GM12892 (cell line): ENCODE measurements around the gene CHD9NB.

Experiments used
- DNase-seq: peaks from one replicate; pipeline ENCODE4 v3.0.0; 2011; ENCODE audit not compliant: insufficient read length
- FAIRE-seq: peaks from 2 replicates; lab custom pipeline; 2011; peaks lifted over from hg19 to GRCh38; lab: Jason Lieb, UNC
- POLR2A ChIP-seq: IDR thresholded peaks from 2 replicates; pipeline ENCODE4 v1.6.1; 2011; ENCODE audit warnings: low read depth, low read length, control low read depth
- POLR2AphosphoS5 ChIP-seq: IDR thresholded peaks from 2 replicates; pipeline ENCODE4 v1.6.1; 2011; ENCODE audit warnings: low read depth, low read length, control low read depth
- TAF1 ChIP-seq: IDR thresholded peaks from 2 replicates; pipeline ENCODE4 v1.6.1; 2011; ENCODE audit warnings: low read depth, mild to moderate bottlenecking, control low read depth, low read length, borderline replicate concordance

Gene CHD9NB

DNA sequence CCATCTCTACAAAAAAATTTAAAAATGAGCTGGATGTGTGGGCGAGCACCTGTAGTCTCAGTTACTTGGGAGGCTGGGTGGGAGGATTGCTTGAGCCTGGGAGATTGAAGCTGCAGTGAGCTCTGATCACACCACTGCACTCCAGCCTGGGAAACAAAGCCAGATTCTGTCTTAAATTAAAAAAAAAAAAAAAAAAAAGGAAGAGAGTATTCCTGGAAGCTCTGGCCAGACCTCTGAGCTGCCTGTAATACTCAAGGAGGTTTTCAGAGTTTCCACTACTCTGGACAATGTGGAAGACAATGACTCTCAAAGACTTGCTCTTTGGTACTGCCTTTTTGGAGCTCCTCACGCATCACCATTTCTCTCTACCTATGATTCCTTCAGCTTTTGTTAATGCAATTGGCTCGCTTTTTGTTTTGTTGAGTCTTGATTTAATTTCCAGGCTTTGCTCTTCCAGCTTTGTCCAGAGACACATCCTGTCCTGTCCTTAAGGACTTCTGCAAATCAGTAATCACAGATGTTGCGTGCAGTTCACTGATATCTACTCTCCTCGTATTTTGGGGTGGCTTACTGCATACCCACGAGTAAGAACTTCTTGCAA lies 12.9 kb upstream of the CHD9NB start:
- TF ChIP-seq TAF1 (no peak), POLR2A (no peak), POLR2AphosphoS5 (no peak)
- FAIRE-seq (no peak), DNase-seq (no peak)

DNA sequence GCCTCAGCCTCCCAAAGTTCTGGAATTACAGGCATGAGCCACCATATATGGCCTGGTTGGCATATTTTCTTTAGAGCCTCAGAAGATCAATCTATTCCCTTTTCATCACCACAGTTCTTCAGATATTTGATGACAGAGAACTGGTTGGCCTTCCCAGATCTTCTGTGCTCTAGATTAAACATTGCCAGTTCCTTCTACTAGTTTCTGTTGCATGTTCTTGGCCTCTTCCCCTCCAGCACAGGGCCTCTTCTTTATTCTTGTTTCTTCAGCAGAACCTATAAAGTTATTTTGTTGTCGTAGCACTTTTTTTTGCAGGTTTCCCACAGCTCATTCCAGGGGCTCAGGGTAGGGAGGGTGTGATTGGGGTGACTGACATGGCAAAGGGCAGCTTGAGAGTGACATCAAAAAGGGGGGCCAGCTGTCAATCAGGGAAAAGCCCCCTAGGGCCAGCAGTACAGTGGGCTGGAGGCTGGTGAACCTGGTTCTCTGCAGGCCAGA lies 11.4 kb upstream of the CHD9NB start:
- TF ChIP-seq TAF1 (no peak), POLR2A (no peak), POLR2AphosphoS5 (no peak)

DNA sequence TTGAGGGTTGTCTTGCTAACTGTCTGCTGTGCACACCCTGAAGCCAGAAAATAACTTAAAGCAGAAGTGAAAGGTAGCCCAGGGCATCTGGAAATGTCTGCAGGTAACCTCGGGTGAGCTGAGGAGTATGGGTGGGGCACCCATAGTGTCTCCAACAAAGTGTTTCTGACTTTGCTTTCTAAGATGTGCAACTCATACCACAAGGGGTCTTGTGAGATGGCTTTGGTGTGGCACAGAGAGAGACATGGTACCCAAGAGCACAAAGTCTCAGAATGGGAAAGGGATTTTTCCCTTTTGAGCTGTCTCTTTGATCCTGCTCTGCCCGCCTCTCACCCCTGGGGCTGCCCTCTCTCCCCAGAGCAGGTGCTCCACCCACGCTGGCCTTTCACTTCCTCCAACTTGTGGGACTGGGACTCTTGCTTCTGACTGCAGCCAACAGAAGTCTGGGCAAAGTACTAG lies 9.0 kb upstream of the CHD9NB start:
- TF ChIP-seq POLR2AphosphoS5 (peak; percentile 60; the same call in 1 of the 2 replicates), POLR2A (0 out of 2 replicates have a peak, but pooled peaks have one; percentile 5), TAF1 (no peak)
- DNase-seq: no peak
- peak; percentile 87 for FAIRE-seq

More for the DNA sequence above, 11.4 kb upstream of the CHD9NB start:
- FAIRE-seq (no peak), DNase-seq (no peak)

DNA sequence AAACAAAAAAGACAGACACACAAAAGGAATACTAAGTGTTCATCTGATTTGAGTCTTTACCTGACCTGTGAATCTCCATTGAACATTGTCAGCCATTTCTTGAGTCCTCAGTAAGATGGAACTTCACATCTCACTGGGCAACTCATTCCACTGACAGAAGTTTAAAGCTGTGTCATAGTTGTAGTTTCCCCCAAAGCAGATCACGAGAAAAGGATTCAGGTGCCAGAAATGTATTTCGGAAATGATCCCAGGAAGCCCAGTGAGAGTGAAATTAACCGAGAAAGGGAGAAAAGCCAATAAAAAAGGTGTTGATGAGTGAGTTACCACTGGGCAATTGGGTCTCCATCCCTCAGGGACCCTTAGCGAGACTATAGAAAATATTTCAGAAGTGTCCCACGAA lies 8.6 kb upstream of the CHD9NB start:
- DNase-seq (no peak), FAIRE-seq (no peak)
- TF ChIP-seq TAF1: no peak
- TF ChIP-seq POLR2A: no peak
- TF ChIP-seq POLR2AphosphoS5: no peak

DNA sequence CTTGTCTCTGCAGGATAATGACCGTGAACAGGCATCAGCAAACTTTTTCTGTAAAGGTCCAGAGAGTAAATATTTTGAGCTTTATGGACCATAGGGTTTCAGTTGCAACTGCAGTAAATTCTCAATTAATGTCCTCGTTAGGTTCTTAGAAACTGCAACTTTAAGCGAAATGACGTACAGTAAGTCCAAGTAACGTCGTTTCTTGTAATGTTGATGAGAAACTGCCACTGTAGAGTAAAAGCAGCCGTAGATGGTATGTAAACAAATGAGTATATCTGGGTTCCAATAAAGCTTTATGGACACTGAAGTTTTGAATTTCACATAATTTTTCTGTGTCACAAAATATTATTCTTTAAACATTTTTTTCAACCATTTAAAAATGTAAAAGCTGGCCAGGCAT lies 7.0 kb upstream of the CHD9NB start:
- no peak for FAIRE-seq
- TF ChIP-seq TAF1 (no peak), POLR2AphosphoS5 (no peak), POLR2A (no peak)
- DNase-seq: no peak

DNA sequence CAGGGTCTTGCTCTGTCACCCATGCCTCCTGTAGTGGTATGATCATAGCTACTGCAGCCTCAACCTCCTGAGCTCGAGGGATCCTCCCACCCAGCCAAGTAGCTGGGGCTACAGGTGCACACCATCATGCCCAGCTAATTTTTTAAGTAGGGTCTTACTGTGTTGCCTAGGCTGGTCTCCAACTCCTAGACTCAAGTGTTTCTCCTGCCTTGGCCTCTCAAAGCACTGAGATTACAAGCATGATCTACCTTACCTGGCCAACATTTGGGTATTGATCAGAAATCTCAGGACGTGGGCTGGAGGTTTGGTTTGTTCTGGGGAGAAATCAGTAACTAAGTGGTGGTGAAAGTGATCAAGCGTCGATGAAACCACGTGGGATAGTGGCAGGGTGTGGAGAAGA lies 6.2 kb upstream of the CHD9NB start:
- TF ChIP-seq POLR2A: no peak
- no peak for TF ChIP-seq POLR2AphosphoS5
- no peak for TF ChIP-seq TAF1
- DNase-seq (no peak), FAIRE-seq (no peak)

DNA sequence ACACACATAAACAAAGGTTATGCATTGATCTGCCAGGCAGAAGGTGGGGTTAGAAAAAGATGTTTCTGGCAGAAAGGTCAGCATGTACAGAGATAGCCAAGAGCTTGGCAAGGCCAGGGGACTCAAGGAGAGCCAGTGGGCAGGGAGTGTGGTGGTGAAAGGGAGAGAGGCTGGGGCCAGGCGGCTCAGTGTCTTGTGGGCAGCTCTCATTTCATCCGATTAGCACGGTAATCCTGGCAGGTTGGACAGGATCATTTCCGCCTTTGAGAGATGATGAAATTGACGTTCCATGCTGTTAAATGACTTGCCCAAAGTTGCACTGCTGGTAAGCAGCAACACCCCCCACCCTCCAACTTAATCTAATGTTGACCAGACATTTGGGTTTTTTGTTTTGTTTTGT lies 5.7 kb upstream of the CHD9NB start:
- DNase-seq: no peak
- FAIRE-seq: no peak
- TF ChIP-seq POLR2A (no peak), TAF1 (no peak), POLR2AphosphoS5 (no peak)

DNA sequence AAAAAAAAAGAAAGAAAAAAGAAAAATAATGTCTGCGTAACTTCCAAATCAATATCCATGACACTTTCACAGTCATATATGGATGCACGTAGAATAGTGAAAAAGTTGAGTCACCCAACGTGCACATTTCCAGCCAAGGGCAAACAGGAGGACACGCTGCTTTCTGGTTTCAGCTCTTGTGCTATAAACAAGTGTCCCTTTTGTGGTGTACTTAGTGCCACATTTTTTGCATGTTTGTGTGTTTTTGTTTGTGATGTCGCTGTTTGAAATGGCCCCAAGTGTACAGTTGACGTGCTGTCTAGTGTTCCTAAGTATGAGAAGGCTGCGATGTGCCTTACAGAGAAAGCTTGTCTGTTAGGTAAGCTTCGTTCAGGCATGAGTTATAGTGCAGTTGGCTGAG lies 5.0 kb upstream of the CHD9NB start:
- no peak for DNase-seq
- FAIRE-seq: no peak
- TF ChIP-seq TAF1: no peak
- no peak for TF ChIP-seq POLR2AphosphoS5
- TF ChIP-seq POLR2A: no peak

DNA sequence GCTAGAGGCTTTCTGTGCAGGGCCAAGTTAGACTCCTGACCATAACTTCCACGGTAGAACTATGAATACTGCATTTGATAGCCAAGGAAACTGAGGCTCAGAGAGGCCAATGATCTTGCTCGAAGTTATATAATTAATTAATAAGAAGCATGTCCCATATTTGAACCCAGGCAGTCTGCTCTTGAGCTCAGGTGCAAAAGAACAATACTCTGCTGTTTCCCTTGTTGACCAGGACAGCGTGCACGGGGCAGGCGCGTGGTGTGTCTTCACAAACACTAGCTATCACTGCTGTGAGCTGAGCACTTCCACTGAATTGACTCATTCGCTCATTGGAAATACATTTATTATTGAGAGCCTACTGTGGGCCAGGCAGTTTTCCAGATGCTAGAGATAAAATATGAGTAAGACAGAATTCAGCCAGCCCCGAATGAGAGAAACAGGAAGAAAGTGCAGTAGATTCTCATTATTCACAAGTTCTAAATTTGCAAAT lies 3.7 kb upstream of the CHD9NB start:
- DNase-seq (no peak), FAIRE-seq (no peak)

DNA sequence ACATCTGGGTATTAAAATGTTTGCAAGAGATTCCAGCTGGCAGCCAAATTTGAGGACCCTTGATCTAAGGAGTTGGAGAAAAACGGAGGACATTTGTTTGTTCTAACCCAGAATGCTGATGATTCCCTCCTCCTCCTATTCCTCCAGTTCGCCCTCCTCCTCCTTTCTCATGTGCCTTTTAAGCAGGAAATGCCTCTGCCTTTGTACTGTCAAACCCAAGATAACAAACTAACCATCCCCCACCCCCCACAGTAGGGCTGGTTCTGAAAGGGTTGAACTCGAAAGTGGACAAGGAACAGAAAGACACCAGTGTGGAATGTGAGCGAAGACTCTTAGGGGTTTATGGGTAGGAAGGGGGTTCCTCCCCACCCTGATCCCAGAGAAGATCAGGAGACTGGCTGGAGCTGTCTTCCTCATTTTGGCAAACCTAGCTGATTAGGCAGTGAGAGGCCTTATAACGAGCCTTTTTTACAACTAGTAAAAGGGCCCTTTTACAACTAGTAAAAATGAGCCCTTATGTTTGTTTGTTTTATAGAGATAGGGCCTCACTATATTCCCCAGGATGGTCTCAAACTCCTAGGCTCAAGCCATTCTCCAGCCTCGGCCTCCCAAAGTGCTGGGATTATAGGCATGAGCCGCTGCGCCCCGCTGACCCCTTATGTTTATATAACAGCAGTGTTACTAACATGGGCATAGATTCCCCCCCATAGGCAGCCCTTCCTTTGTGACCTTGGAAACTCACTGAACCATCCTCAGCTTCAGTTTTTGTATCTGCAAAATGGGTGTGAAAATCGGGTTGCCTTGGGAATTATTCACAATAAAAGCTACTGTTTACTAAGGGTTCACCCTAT lies 3.1 kb upstream of the CHD9NB start:
- TF ChIP-seq POLR2AphosphoS5 (no peak), POLR2A (no peak), TAF1 (no peak)
- DNase-seq (no peak), FAIRE-seq (peak; percentile 54)

More for the DNA sequence above, 3.7 kb upstream of the CHD9NB start:
- no peak for TF ChIP-seq TAF1
- no peak for TF ChIP-seq POLR2A
- no peak for TF ChIP-seq POLR2AphosphoS5

DNA sequence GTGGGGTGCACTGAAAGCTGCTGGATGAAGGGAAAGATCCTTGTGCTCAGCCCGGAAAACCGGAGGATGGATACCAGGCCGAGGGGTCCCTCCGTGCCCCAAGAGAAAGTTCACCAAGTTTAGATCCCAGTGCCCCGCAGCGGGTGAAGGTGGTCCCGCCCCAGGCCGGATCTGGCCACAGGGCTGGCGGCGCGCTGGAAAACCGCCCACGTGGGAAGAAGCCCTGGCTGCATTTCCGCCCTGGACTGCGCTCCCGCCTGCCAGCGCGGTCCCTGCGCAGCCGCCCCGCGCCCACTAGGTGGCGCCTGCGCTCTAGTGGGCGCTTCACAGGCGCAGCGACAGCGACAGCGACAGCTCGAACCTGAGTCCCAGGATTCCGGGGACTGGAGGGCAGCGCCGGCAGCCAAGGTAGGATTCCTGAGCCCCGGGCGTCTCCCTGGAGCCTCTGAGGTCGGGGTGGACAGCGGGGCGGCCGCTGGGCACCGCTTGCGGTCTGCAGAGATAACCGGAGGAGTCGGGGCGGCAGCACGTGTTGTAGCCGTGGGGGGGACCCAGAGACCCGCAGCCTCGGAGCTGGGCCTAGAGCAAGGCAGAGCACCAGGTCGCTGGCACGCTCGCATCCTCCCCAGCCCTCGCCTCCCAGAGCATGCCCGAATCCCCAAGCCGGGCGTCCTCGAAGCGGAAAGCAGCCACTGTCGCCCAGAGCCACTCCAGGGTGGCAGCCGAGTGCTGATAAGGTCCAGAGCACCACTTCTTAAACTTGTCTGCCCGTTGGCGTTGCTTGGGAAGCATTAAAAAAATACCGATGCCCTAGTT lies 2.2 kb upstream of the CHD9NB start, which contains the start of gene CHD9:
Gene CHD9, plus strand, starts transcription at position 322 of the 816 bp plus-strand sequence. CDS start 101,099 bp downstream, outside the sequence.
- peak; percentile 67 for FAIRE-seq
- peak; percentile 88 for DNase-seq
- 0 out of 2 replicates have a peak, but pooled peaks have one; percentile 39 for TF ChIP-seq POLR2AphosphoS5
- TF ChIP-seq TAF1: 0 out of 2 replicates have a peak, but pooled peaks have one; percentile 9
- peak; percentile 53; the same call in 1 of the 2 replicates for TF ChIP-seq POLR2A
